Ovary (tissue), 3 donors: ENCODE data around the gene APOA4.

Experiments
- POLR2A ChIP-seq: fragments of 450-650 bp; IDR thresholded peaks from one replicate; pipeline ENCODE4 v1.6.1; 2017; ENCODE audit warnings: antibody characterized with exemption, mild to moderate bottlenecking, moderate library complexity
- TF ChIP-seq, protein P1 (sequence below), 3 donors: fragments of 450-650 bp in 2 of 3; fragments of 200-600 bp in 1 of 3; IDR thresholded peaks; one replicate each; pipeline versions ENCODE4 v1.5.1 to v1.8.0; 2016 to 2022; ENCODE audit warnings: antibody characterized with exemption in 3 of 3, mild to moderate bottlenecking in 1 of 3
- donor health status: DM: no; HTN: no; CAD: no.

- TF ChIP-seq, protein P1, sequence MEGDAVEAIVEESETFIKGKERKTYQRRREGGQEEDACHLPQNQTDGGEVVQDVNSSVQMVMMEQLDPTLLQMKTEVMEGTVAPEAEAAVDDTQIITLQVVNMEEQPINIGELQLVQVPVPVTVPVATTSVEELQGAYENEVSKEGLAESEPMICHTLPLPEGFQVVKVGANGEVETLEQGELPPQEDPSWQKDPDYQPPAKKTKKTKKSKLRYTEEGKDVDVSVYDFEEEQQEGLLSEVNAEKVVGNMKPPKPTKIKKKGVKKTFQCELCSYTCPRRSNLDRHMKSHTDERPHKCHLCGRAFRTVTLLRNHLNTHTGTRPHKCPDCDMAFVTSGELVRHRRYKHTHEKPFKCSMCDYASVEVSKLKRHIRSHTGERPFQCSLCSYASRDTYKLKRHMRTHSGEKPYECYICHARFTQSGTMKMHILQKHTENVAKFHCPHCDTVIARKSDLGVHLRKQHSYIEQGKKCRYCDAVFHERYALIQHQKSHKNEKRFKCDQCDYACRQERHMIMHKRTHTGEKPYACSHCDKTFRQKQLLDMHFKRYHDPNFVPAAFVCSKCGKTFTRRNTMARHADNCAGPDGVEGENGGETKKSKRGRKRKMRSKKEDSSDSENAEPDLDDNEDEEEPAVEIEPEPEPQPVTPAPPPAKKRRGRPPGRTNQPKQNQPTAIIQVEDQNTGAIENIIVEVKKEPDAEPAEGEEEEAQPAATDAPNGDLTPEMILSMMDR (IDR thresholded peaks at IDR 0.05) = no peak
- TF ChIP-seq POLR2A = no peak
Observed at GRCh38 chr11:116821050-116821918, 1.8 kb downstream of the APOA4 start.
